Breast epithelium (tissue), 4 donors: ENCODE data around the gene CCL28. TPM values are rescaled to one million over a fixed set of nuclear protein-coding genes. Genes with fewer than 3 reads are reported as not detected.

Experiments
- DNase-seq, 2 donors: peaks; one replicate each; pipeline ENCODE4 v3.0.0-alpha.2; 2019; ENCODE audit warnings: low spot score in 2 of 2
- H3K27ac ChIP-seq, 2 donors: fragments of 200-600 bp; sonication (generic) in 1 of 2; one replicate each; pipeline ENCODE4 v1.5.1; 2016 to 2019; ENCODE audit warnings: mild to moderate bottlenecking in 1 of 2
- H3K27me3 ChIP-seq, 2 donors: fragments of 200-600 bp; sonication (generic) in 1 of 2; one replicate each; pipeline versions ENCODE4 v1.5.1 to v1.6.0; 2017 to 2019; ENCODE audit warnings: control low read depth in 1 of 2, mild to moderate bottlenecking in 1 of 2
- H3K36me3 ChIP-seq: fragments of 200-600 bp; one replicate; pipeline ENCODE4 v1.5.1; 2019
- H3K4me1 ChIP-seq, 2 donors: fragments of 200-600 bp; sonication (generic); one replicate each; pipeline ENCODE4 v1.5.1; 2016 to 2019; ENCODE audit warnings: control low read depth in 1 of 2
- H3K4me3 ChIP-seq, 3 donors: fragments of 200-600 bp; sonication (generic); 1 replicate in 2 of 3; 2 replicates in 1 of 3; pipeline ENCODE4 v1.5.1; 2016 to 2019; ENCODE audit warnings: mild to moderate bottlenecking in 3 of 3, moderate library complexity in 2 of 3
- H3K9me3 ChIP-seq, 2 donors: fragments of 200-600 bp; sonication (generic) in 1 of 2; one replicate each; pipeline ENCODE4 v1.5.1; 2016 to 2019; ENCODE audit warnings: control low read depth in 1 of 2
- CTCF ChIP-seq, 3 donors: fragments of 450-650 bp; IDR thresholded peaks; one replicate each; pipeline ENCODE4 v1.5.1; 2016 to 2017; ENCODE audit warnings: antibody characterized with exemption in 3 of 3, mild to moderate bottlenecking in 3 of 3, moderate library complexity in 3 of 3
- POLR2A ChIP-seq: fragments of 450-650 bp; IDR thresholded peaks from one replicate; pipeline ENCODE4 v1.6.1; 2016; ENCODE audit warnings: antibody characterized with exemption, mild to moderate bottlenecking, moderate library complexity
- POLR2AphosphoS5 ChIP-seq, 3 donors: sonication (generic); formaldehyde crosslinking; IDR thresholded peaks; one replicate each; pipeline ENCODE4 v1.6.1; 2017; ENCODE audit warnings: antibody characterized with exemption in 3 of 3
- intact Hi-C: fragments of 100-400 bp; cut with DNase I; formaldehyde crosslinking; loops from one replicate; pipeline ENCODE4 v1.15.1; 2023; ENCODE audit warnings: low total_unique reads
- total RNA-seq, 3 donors: library from RNA; depleted of rRNA; stranded (reverse); fragments of >200 nt; gene quantifications; one replicate each; pipeline ENCODE4 v1.1.0, GENCODE V29; 2016

Gene CCL28
- total RNA-seq, 3 donors from 2014 or later, result 4.0 to 192 (median 53.4) TPM

- H3K4me1 ChIP-seq, result no peaks in the 10 kb centered on the region
- H3K27ac ChIP-seq, result no peak overlapping the region
- no peaks in the 10 kb centered on the region for H3K36me3 ChIP-seq
- no peak overlapping the region for H3K4me3 ChIP-seq
- TF ChIP-seq POLR2A (no peak), CTCF (IDR thresholded peaks at IDR 0.05) (no peak), POLR2AphosphoS5 (IDR thresholded peaks at IDR 0.05) (no peak)
- DNase-seq, result no peak
- H3K9me3 ChIP-seq, result no peaks in the 10 kb centered on the region
- H3K27me3 ChIP-seq, result no peaks in the 10 kb centered on the region
- intact Hi-C loops, result no loop called here
Observed at GRCh38 chr5:43390471-43390870, 21.7 kb downstream of the CCL28 start.

GRCh38 chr5:43389679-43390329, 22.4 kb downstream of the CCL28 start:
- no peak for DNase-seq
- intact Hi-C loops, result loop anchor here (5.0 kb wide), 1 partner anchor 532 kb away; no protein-coding TSS in a partner anchor
- H3K27ac ChIP-seq, result peak overlapping the region; percentile 5 to 26
- H3K9me3 ChIP-seq, result no peaks in the 10 kb centered on the region
- H3K36me3 ChIP-seq, result no peaks in the 10 kb centered on the region
- H3K4me1 ChIP-seq, result no peaks in the 10 kb centered on the region
- H3K27me3 ChIP-seq, result no peaks in the 10 kb centered on the region
- peak; percentile 57 to 62 (median 61) for TF ChIP-seq CTCF (IDR thresholded peaks at IDR 0.05)
- no peak for TF ChIP-seq POLR2A
- no peak overlapping the region for H3K4me3 ChIP-seq

GRCh38 chr5:43386960-43387362, 25.2 kb downstream of the CCL28 start:
- no peak overlapping the region for H3K4me3 ChIP-seq
- no peak for DNase-seq
- TF ChIP-seq CTCF (IDR thresholded peaks at IDR 0.05) (no peak), POLR2AphosphoS5 (IDR thresholded peaks at IDR 0.05) (no peak)
- H3K36me3 ChIP-seq, result no peaks in the 10 kb centered on the region
- H3K27ac ChIP-seq, result no peak overlapping the region
- no peaks in the 10 kb centered on the region for H3K4me1 ChIP-seq
- H3K27me3 ChIP-seq, result no peaks in the 10 kb centered on the region
- intact Hi-C loops, result loop anchor here (5.0 kb wide), 1 partner anchor 535 kb away; no protein-coding TSS in a partner anchor
- no peaks in the 10 kb centered on the region for H3K9me3 ChIP-seq

- Histone ChIP-seq H3K4me3 (no peak overlapping the region), H3K27ac (no peak overlapping the region), H3K4me1 (no peaks in the 10 kb centered on the region), H3K9me3 (no peaks in the 10 kb centered on the region), H3K27me3 (no peaks in the 10 kb centered on the region), H3K36me3 (no peaks in the 10 kb centered on the region)
- intact Hi-C loops, result no loop called here
- TF ChIP-seq POLR2AphosphoS5 (IDR thresholded peaks at IDR 0.05) (no peak), POLR2A (no peak), CTCF (IDR thresholded peaks at IDR 0.05) (no peak)
- no peak for DNase-seq
Observed at GRCh38 chr5:43376496-43377140, 35.6 kb downstream of the CCL28 start.

- H3K4me1 ChIP-seq, result no peaks in the 10 kb centered on the region
- TF ChIP-seq POLR2A (no peak), POLR2AphosphoS5 (IDR thresholded peaks at IDR 0.05) (no peak), CTCF (IDR thresholded peaks at IDR 0.05) (no peak)
- no peak for DNase-seq
- H3K36me3 ChIP-seq, result no peaks in the 10 kb centered on the region
- H3K27ac ChIP-seq, result no peak overlapping the region
- H3K9me3 ChIP-seq, result peaks cover 0 to 14% of the 10 kb centered on the region in 2 donors
- no peaks in the 10 kb centered on the region for H3K27me3 ChIP-seq
- intact Hi-C loops, result no loop called here
- no peak overlapping the region for H3K4me3 ChIP-seq
Observed at GRCh38 chr5:43371821-43372220, 40.4 kb downstream of the CCL28 start.
